WI38 (cell line): ENCODE measurements around the gene SNAI3.

Source experiments
- H3K4me3 ChIP-seq: 2 replicates; pipeline ENCODE4 v1.5.1; 2011; ENCODE audit warnings: low read depth, mild to moderate bottlenecking, control low read depth, low read length
- TF ChIP-seq, protein P1 (sequence below): IDR thresholded peaks from 2 replicates; pipeline ENCODE4 v1.5.1; 2012; ENCODE audit warnings: low read depth, mild to moderate bottlenecking, control low read depth, low read length

Gene SNAI3

GRCh38 chr16:88693420-88694177, 7.3 kb upstream of the SNAI3 start:
- H3K4me3 ChIP-seq = no peak overlapping the region
- TF ChIP-seq, protein P1, sequence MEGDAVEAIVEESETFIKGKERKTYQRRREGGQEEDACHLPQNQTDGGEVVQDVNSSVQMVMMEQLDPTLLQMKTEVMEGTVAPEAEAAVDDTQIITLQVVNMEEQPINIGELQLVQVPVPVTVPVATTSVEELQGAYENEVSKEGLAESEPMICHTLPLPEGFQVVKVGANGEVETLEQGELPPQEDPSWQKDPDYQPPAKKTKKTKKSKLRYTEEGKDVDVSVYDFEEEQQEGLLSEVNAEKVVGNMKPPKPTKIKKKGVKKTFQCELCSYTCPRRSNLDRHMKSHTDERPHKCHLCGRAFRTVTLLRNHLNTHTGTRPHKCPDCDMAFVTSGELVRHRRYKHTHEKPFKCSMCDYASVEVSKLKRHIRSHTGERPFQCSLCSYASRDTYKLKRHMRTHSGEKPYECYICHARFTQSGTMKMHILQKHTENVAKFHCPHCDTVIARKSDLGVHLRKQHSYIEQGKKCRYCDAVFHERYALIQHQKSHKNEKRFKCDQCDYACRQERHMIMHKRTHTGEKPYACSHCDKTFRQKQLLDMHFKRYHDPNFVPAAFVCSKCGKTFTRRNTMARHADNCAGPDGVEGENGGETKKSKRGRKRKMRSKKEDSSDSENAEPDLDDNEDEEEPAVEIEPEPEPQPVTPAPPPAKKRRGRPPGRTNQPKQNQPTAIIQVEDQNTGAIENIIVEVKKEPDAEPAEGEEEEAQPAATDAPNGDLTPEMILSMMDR = no peak

DNA sequence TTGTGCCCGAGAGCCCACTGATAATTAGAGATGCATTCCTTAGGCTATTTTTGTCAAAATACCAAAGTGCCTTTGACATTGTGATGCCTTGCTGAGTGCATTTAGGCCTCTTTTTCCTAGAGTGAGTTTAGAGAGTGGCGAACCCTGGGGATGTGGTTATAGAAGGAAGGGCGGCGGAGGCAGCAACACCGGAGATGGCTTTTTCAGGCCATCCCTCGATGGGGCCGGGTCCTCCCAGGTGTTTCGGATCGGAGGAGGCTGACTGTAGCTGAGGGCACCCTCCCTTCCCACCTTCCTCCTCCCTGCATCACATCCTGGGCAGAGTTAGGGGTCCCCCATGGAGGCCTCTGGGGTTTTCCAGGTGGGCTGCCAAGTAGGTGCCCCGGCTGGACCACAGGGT, 6.6 kb upstream of the SNAI3 start:
- TF ChIP-seq, protein P1 = no peak
- no peak overlapping the region for H3K4me3 ChIP-seq

DNA sequence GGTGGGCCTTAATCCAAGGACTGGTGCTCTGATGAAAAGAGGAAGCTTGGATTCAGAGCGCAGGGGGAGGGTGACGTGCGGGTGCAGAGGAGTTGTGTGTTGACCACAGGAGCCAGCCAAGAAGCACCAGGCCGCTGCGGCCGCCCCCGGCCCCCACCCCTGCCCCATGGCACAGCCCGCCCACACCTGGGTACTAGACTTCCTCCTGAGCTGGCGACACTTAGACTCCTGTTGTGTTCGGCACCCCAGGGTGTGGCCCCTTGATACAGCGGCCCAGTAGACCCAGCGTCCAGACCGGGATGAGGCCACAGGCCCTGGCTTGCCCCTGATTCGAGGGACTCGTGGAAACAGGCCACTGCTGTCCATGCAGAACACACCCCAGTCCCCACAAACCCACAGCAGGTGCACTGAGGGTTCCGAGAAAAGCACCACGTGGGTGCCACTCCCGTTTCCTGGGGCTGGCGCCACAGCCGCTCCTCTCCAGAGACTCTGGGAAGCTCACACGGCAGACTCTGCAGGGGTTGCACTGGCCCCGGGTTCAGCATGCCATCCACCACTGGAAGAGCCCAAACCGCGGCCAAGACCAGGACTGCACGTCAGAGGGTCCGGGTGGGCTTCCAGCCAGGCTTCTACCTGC, 5.7 kb upstream of the SNAI3 start:
- no peak overlapping the region for H3K4me3 ChIP-seq
- TF ChIP-seq, protein P1 = no peak

- no peak overlapping the region for H3K4me3 ChIP-seq
- TF ChIP-seq, protein P1 = no peak
Observed at GRCh38 chr16:88691129-88691813, 5.0 kb upstream of the SNAI3 start.

- H3K4me3 ChIP-seq = no peak overlapping the region
- TF ChIP-seq, protein P1 = no peak
Observed at GRCh38 chr16:88690341-88691128, 4.2 kb upstream of the SNAI3 start.

DNA sequence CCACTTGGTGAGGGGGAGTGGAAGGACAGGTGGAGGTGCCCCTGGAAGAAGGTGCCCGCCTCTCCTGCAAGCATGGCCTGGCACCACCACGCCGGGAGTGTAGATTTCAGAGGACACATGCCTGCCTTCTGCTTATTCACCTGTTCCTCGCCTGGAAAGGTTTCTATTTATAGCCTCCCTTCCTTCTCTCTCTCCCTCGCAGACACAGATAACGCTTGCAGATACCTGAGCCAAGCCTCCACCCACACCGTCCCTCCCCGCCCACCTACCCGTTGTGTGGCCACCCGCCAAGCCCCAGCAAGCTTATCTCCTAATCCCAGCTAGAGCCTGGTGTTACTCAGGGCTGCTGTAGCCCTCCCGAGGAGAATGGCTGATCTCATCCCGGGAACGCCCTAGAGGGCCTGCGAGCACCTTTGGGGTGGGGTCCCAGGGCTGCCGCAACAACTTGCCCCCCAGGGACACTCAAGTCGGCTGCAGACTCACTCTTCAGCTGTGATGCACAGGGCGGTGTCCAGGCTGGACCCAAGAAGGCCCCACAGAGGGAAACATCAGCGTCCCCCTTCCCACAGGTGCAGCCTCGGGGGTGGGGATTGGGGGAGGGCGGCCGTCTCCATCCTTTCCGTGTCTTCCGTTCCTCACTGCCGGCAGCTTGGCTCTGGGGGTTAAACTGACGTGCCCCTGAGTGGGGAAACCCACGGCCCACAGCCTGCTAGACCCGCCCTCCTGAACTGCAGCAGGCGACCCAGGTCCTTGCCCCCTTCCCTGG, 1.9 kb upstream of the SNAI3 start:
- no peak overlapping the region for H3K4me3 ChIP-seq
- TF ChIP-seq, protein P1 = no peak
